GM23338 (cell line): Measurements from ENCODE around the gene COPZ1. TPM values are rescaled to one million over a fixed set of nuclear protein-coding genes. Genes with fewer than 3 reads are reported as not detected.

Source experiments
- ATAC-seq: fragments of 200-7000 bp; cut with Tn5 transposase; 3 replicates; pipeline ENCODE4 v1.9.1; 2020
- DNase-seq: peaks from one replicate; pipeline ENCODE4 v3.0.0-alpha.2; 2015; ENCODE audit warnings: low spot score
- H2AFZ ChIP-seq: fragments of 200-600 bp; sonication (generic); 2 replicates; pipeline ENCODE4 v1.8.0; 2016; ENCODE audit warnings: antibody characterized with exemption, mild to moderate bottlenecking, moderate library complexity
- H3F3A ChIP-seq: fragments of 200-600 bp; sonication (generic); replicated peaks from 2 replicates; pipeline ENCODE4 v1.8.0; 2017; ENCODE audit warnings: antibody characterized with exemption, mixed run types, low read depth
- H3K27ac ChIP-seq: fragments of 200-600 bp; sonication (generic); 2 replicates; pipeline ENCODE4 v1.6.1; 2016; ENCODE audit warnings: low read depth
- H3K27me3 ChIP-seq: fragments of 200-600 bp; sonication (generic); 2 replicates; pipeline ENCODE4 v1.8.0; 2016; ENCODE audit warnings: mild to moderate bottlenecking, mixed run types, moderate library complexity; ENCODE audit not compliant: insufficient read depth
- H3K36me3 ChIP-seq: fragments of 200-600 bp; sonication (generic); 2 replicates; pipeline ENCODE4 v1.8.0; 2016; ENCODE audit warnings: mild to moderate bottlenecking; ENCODE audit not compliant: insufficient read depth
- H3K4me1 ChIP-seq: fragments of 200-600 bp; sonication (generic); 2 replicates; pipeline ENCODE4 v1.8.0; 2016; ENCODE audit warnings: mild to moderate bottlenecking, moderate library complexity; ENCODE audit not compliant: insufficient read depth
- H3K4me2 ChIP-seq: fragments of 200-600 bp; sonication (generic); 2 replicates; pipeline ENCODE4 v1.7.1; 2017; ENCODE audit warnings: mixed run types
- H3K4me3 ChIP-seq: fragments of 200-600 bp; sonication (generic); 2 replicates; pipeline ENCODE4 v1.6.1; 2016; ENCODE audit warnings: mixed run types
- H3K79me2 ChIP-seq: fragments of 200-600 bp; sonication (generic); replicated peaks from 2 replicates; pipeline ENCODE4 v1.8.0; 2017; ENCODE audit warnings: mild to moderate bottlenecking; ENCODE audit not compliant: insufficient read depth
- H3K9me2 ChIP-seq: fragments of 200-600 bp; sonication (generic); 2 replicates; pipeline ENCODE4 v1.8.0; 2017; ENCODE audit not compliant: insufficient read depth
- H4K20me1 ChIP-seq: fragments of 200-600 bp; sonication (generic); replicated peaks from 2 replicates; pipeline ENCODE4 v1.8.0; 2017; ENCODE audit warnings: mild to moderate bottlenecking; ENCODE audit not compliant: insufficient read depth
- H3K27ac Mint-ChIP-seq: 2 replicates; pipeline ENCODE4 v1.8.0; 2020; ENCODE audit warnings: inconsistent platforms, mild to moderate bottlenecking, moderate library complexity, mixed read lengths
- H3K27me3 Mint-ChIP-seq: 3 replicates; pipeline ENCODE4 v1.8.0; 2022; ENCODE audit warnings: low read depth, mild to moderate bottlenecking, moderate library complexity, mixed read lengths, inconsistent platforms; ENCODE audit not compliant: insufficient read depth, poor library complexity
- H3K36me3 Mint-ChIP-seq: 3 replicates; pipeline ENCODE4 v1.8.0; 2021; ENCODE audit warnings: low read depth, mild to moderate bottlenecking, inconsistent platforms, moderate library complexity, mixed read lengths
- H3K4me1 Mint-ChIP-seq: 3 replicates; pipeline ENCODE4 v1.8.0; 2020; ENCODE audit warnings: mild to moderate bottlenecking, inconsistent platforms, mixed read lengths
- H3K4me3 Mint-ChIP-seq: 3 replicates; pipeline ENCODE4 v1.8.0; 2021; ENCODE audit warnings: moderate library complexity, mild to moderate bottlenecking, inconsistent platforms, mixed read lengths
- H3K9me3 Mint-ChIP-seq: 3 replicates; pipeline ENCODE4 v1.8.0; 2020; ENCODE audit warnings: moderate library complexity, mild to moderate bottlenecking, inconsistent platforms, mixed read lengths
- CREB1 ChIP-seq: fragments of 250-450 bp; sonication (Bioruptor Pico); IDR thresholded peaks from 2 replicates; pipeline ENCODE4 v1.5.0; 2020; ENCODE audit warnings: low read depth, mild to moderate bottlenecking, moderate library complexity
- CTCF ChIP-seq, 2 experiments: fragments of 200-600 bp in 1 of 2; sonication (generic) in 1 of 2; conservative IDR thresholded peaks; 2 replicates each; pipeline versions ENCODE4 v1.5.1 to v1.6.1; 2016 to 2017; ENCODE audit warnings: antibody characterized with exemption in 2 of 2, low read depth in 2 of 2, mild to moderate bottlenecking in 2 of 2, moderate library complexity in 1 of 2
- ETS1 ChIP-seq: IDR thresholded peaks from 2 replicates; pipeline ENCODE4 v1.6.1; 2016; ENCODE audit warnings: antibody characterized with exemption
- EZH2 ChIP-seq: fragments of 200-600 bp; sonication (generic); IDR thresholded peaks from one replicate; pipeline ENCODE4 v1.8.0; 2017; ENCODE audit warnings: antibody characterized with exemption, mild to moderate bottlenecking, low read depth; ENCODE audit not compliant: unreplicated experiment
- JUNB ChIP-seq: IDR thresholded peaks from one replicate; pipeline ENCODE4 v1.6.1; 2016; ENCODE audit warnings: antibody characterized with exemption; ENCODE audit not compliant: unreplicated experiment
- NANOG ChIP-seq: IDR thresholded peaks from 2 replicates; pipeline ENCODE4 v1.6.1; 2016; ENCODE audit warnings: antibody characterized with exemption, borderline replicate concordance
- POLR2AphosphoS5 ChIP-seq: IDR thresholded peaks from 2 replicates; pipeline ENCODE4 v1.6.1; 2016; ENCODE audit warnings: antibody characterized with exemption, low read depth
- REST ChIP-seq: IDR thresholded peaks from one replicate; pipeline ENCODE4 v1.6.1; 2018; ENCODE audit warnings: antibody characterized with exemption; ENCODE audit not compliant: unreplicated experiment
- STAT1 ChIP-seq: IDR thresholded peaks from one replicate; pipeline ENCODE4 v1.6.1; 2016; ENCODE audit warnings: antibody characterized with exemption; ENCODE audit not compliant: unreplicated experiment
- ZNF114 ChIP-seq: fragments of 250-450 bp; sonication (Bioruptor Pico); IDR thresholded peaks from 2 replicates; pipeline ENCODE4 v1.5.0; 2020; ENCODE audit warnings: mild to moderate bottlenecking, moderate library complexity
- ZNF331 ChIP-seq: fragments of 250-450 bp; sonication (Bioruptor Pico); IDR thresholded peaks from 2 replicates; pipeline ENCODE4 v1.5.0; 2020; ENCODE audit warnings: low read depth, mild to moderate bottlenecking, moderate library complexity
- polyA plus RNA-seq: library from polyadenylated mRNA; unstranded; fragments of >200 nt; fragmentation: Nextera tagmentation; extraction: Ambion mirVana; gene quantifications from 2 replicates; pipeline ENCODE4 v1.2.1, GENCODE V29; 2016
- total RNA-seq: library from RNA; depleted of rRNA; stranded (reverse); fragments of >200 nt; shearing (Covaris generic); gene quantifications from 2 replicates; pipeline ENCODE4 v1.2.3, GENCODE V29; 2014
- TF ChIP-seq, protein P1 (sequence below): fragments of 250-450 bp; sonication (Bioruptor Pico); IDR thresholded peaks from 2 replicates; pipeline ENCODE4 v1.5.0; 2020; ENCODE audit warnings: mild to moderate bottlenecking, moderate library complexity

Gene COPZ1
- total and polyA plus RNA-seq, 2 experiments from 2014 or later: 79.9 to 91.2 TPM

GRCh38 chr12:54388237-54389133, 63.6 kb downstream of the COPZ1 start (continued):
- TF ChIP-seq EZH2 (no peak), NANOG (no peak)

- Histone ChIP-seq H2AFZ (no peak overlapping the region), H3K27ac (no peak overlapping the region), H3K79me2 (no peaks in the 10 kb centered on the region), H3K9me2 (0 out of 2 replicates have a peak, but pooled peaks cover 9% of the 10 kb centered on the region), H3K36me3 (no peaks in the 10 kb centered on the region), H3F3A (peaks cover 13% of the 10 kb centered on the region; the same call in 1 of the 2 replicates), H3K4me3 (no peak overlapping the region), H4K20me1 (no peaks in the 10 kb centered on the region), H3K4me1 (peaks cover 86% of the 10 kb centered on the region), H3K4me2 (peak overlapping the region; percentile 97), H3K27me3 (peaks cover 18% of the 10 kb centered on the region)
- Mint-ChIP-seq H3K4me1 (peaks cover 81% of the 10 kb centered on the region), H3K36me3 (no peaks in the 10 kb centered on the region), H3K27ac (no peak overlapping the region), H3K4me3 (no peak overlapping the region), H3K27me3 (peaks cover 23% of the 10 kb centered on the region), H3K9me3 (no peaks in the 10 kb centered on the region)
- ATAC-seq (no peak), DNase-seq (no peak)
- TF ChIP-seq CTCF (conservative IDR thresholded peaks at IDR 0.05; ENCODE audit: low read depth in 2 of 2) (no peak), EZH2 (no peak), JUNB (no peak), NANOG (no peak), POLR2AphosphoS5 (no peak), CREB1 (CRISPR knock-in tag) (no peak), ETS1 (no peak), REST (no peak), ZNF114 (CRISPR knock-in tag) (no peak), STAT1 (no peak), ZNF331 (CRISPR knock-in tag) (no peak)
- TF ChIP-seq, protein P1, sequence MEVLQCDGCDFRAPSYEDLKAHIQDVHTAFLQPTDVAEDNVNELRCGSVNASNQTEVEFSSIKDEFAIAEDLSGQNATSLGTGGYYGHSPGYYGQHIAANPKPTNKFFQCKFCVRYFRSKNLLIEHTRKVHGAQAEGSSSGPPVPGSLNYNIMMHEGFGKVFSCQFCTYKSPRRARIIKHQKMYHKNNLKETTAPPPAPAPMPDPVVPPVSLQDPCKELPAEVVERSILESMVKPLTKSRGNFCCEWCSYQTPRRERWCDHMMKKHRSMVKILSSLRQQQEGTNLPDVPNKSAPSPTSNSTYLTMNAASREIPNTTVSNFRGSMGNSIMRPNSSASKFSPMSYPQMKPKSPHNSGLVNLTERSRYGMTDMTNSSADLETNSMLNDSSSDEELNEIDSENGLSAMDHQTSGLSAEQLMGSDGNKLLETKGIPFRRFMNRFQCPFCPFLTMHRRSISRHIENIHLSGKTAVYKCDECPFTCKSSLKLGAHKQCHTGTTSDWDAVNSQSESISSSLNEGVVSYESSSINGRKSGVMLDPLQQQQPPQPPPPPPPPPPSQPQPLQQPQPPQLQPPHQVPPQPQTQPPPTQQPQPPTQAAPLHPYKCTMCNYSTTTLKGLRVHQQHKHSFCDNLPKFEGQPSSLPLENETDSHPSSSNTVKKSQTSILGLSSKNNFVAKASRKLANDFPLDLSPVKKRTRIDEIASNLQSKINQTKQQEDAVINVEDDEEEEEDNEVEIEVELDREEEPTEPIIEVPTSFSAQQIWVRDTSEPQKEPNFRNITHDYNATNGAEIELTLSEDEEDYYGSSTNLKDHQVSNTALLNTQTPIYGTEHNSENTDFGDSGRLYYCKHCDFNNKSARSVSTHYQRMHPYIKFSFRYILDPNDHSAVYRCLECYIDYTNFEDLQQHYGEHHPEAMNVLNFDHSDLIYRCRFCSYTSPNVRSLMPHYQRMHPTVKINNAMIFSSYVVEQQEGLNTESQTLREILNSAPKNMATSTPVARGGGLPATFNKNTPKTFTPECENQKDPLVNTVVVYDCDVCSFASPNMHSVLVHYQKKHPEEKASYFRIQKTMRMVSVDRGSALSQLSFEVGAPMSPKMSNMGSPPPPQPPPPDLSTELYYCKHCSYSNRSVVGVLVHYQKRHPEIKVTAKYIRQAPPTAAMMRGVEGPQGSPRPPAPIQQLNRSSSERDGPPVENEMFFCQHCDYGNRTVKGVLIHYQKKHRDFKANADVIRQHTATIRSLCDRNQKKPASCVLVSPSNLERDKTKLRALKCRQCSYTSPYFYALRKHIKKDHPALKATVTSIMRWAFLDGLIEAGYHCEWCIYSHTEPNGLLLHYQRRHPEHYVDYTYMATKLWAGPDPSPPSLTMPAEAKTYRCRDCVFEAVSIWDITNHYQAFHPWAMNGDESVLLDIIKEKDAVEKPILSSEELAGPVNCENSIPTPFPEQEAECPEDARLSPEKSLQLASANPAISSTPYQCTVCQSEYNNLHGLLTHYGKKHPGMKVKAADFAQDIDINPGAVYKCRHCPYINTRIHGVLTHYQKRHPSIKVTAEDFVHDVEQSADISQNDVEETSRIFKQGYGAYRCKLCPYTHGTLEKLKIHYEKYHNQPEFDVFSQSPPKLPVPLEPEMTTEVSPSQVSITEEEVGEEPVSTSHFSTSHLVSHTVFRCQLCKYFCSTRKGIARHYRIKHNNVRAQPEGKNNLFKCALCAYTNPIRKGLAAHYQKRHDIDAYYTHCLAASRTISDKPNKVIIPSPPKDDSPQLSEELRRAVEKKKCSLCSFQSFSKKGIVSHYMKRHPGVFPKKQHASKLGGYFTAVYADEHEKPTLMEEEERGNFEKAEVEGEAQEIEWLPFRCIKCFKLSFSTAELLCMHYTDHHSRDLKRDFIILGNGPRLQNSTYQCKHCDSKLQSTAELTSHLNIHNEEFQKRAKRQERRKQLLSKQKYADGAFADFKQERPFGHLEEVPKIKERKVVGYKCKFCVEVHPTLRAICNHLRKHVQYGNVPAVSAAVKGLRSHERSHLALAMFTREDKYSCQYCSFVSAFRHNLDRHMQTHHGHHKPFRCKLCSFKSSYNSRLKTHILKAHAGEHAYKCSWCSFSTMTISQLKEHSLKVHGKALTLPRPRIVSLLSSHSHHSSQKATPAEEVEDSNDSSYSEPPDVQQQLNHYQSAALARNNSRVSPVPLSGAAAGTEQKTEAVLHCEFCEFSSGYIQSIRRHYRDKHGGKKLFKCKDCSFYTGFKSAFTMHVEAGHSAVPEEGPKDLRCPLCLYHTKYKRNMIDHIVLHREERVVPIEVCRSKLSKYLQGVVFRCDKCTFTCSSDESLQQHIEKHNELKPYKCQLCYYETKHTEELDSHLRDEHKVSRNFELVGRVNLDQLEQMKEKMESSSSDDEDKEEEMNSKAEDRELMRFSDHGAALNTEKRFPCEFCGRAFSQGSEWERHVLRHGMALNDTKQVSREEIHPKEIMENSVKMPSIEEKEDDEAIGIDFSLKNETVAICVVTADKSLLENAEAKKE (CRISPR knock-in tag): no peak
Observed at GRCh38 chr12:54389134-54389508, 64.2 kb downstream of the COPZ1 start.
